ENCODE measurements around the gene TPP1. TPM values are rescaled to one million over a fixed set of nuclear protein-coding genes. Genes with fewer than 3 reads are reported as not detected.

The TPP1 gene
- total and polyA plus RNA-seq, 9 of the 15 experiments (the other 6 are each of a cell fraction or from before 2014, with no cell fraction given): 7.5 to 75.8 (median 15.7) TPM

GRCh38 chr11:6568191-6568918, 50.9 kb downstream of the TPP1 start (continued):
- TF ChIP-seq VEZF1 (CRISPR knock-in tag; IDR thresholded peaks at IDR 0.05): peak; percentile 63
- TF ChIP-seq ARID1B (IDR thresholded peaks at IDR 0.05): peak; percentile 84
- TF ChIP-seq NEUROD1 (IDR thresholded peaks at IDR 0.05; ENCODE audit: borderline replicate concordance, low read depth, low read length, partially characterized antibody): peak; percentile 43

GRCh38 chr11:6567371-6567745, 51.9 kb downstream of the TPP1 start:
- DNase-seq (ENCODE audit: extremely low read depth in 1 of 4, low spot score in 3 of 4): no peak
- TF ChIP-seq ETV1 (tag; conservative IDR thresholded peaks at IDR 0.05; ENCODE audit: low read depth) (no peak), ZNF518B (CRISPR knock-in tag; IDR thresholded peaks at IDR 0.05) (no peak), ZEB2 (IDR thresholded peaks at IDR 0.05) (no peak), SMARCE1 (IDR thresholded peaks at IDR 0.05) (no peak), ARID3B (CRISPR knock-in tag; IDR thresholded peaks at IDR 0.05; ENCODE audit: borderline replicate concordance) (no peak)
- TF ChIP-seq, protein P1, sequence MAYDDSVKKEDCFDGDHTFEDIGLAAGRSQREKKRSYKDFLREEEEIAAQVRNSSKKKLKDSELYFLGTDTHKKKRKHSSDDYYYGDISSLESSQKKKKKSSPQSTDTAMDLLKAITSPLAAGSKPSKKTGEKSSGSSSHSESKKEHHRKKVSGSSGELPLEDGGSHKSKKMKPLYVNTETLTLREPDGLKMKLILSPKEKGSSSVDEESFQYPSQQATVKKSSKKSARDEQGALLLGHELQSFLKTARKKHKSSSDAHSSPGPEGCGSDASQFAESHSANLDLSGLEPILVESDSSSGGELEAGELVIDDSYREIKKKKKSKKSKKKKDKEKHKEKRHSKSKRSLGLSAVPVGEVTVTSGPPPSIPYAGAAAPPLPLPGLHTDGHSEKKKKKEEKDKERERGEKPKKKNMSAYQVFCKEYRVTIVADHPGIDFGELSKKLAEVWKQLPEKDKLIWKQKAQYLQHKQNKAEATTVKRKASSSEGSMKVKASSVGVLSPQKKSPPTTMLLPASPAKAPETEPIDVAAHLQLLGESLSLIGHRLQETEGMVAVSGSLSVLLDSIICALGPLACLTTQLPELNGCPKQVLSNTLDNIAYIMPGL (CRISPR knock-in tag; IDR thresholded peaks at IDR 0.05): no peak
- TF ChIP-seq, protein P2, sequence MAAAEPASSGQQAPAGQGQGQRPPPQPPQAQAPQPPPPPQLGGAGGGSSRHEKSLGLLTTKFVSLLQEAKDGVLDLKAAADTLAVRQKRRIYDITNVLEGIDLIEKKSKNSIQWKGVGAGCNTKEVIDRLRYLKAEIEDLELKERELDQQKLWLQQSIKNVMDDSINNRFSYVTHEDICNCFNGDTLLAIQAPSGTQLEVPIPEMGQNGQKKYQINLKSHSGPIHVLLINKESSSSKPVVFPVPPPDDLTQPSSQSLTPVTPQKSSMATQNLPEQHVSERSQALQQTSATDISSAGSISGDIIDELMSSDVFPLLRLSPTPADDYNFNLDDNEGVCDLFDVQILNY (CRISPR knock-in tag; IDR thresholded peaks at IDR 0.05): no peak

More at GRCh38 chr11:6567371-6567745, 51.9 kb downstream of the TPP1 start:
- ChIA-PET CTCF (ENCODE audit: low intra/inter-chr PET ratio) (no interaction called here), POLR2A (interaction anchor here (1.5 to 2.6 kb wide), 2 partner anchors 12 to 13 kb away, joined by 8 to 19 read pairs; no protein-coding TSS in a partner anchor)
- Histone ChIP-seq H3K27me3 (ENCODE audit: control insufficient read depth in 2 of 2, insufficient read depth in 2 of 2, low read length in 2 of 2) (no peaks in the 10 kb centered on the region), H3K4me1 (replicated peaks in 1 of 2; ENCODE audit: control insufficient read depth in 2 of 2, insufficient read depth in 2 of 2, low read length in 2 of 2) (peaks cover 51 to 61% of the 10 kb centered on the region in 2 experiments), H3K4me3 (no peak overlapping the region), H3K4me2 (ENCODE audit: insufficient read depth, low read length) (no peak overlapping the region), H4K20me1 (replicated peaks; ENCODE audit: control insufficient read depth, insufficient read depth, low read length) (no peaks in the 10 kb centered on the region), H3K9ac (ENCODE audit: insufficient read depth in 1 of 2, low read depth in 2 of 2, low read length in 2 of 2) (peak overlapping the region in 1 of 2 experiments; percentile 43; a peak in 1 of 4 replicates), H3K36me3 (ENCODE audit: control insufficient read depth, insufficient read depth, low read length) (no peaks in the 10 kb centered on the region), H3K9me3 (replicated peaks; ENCODE audit: control insufficient read depth, insufficient read depth, low read depth, low read length) (no peaks in the 10 kb centered on the region), H3K79me2 (ENCODE audit: control insufficient read depth, insufficient read depth, low read length) (no peaks in the 10 kb centered on the region), H3K27ac (ENCODE audit: extremely low read depth, low read depth, low read length) (no peak overlapping the region), H3K9me1 (ENCODE audit: control insufficient read depth, insufficient read depth, low read length) (peaks cover 14% of the 10 kb centered on the region), H2AFZ (ENCODE audit: low read depth, low read length) (no peak overlapping the region)
- intact Hi-C loops (cut with micrococcal nuclease) (no loop called here), in situ Hi-C loops (cut with MboI) (no loop called here)
- ATAC-seq (no peak), FAIRE-seq (no peak)
- BruUV-seq (replicated peaks): no TSS peak
- WGBS (ENCODE audit: insufficient coverage, low coverage, missing lambda C conversion rate): 92% methylated on average over 7 of the region's 7 CpGs

All from K562 (cell line).